ENCODE measurements around the gene RRAGA.
A peak's percentile ranks its signal among the peaks of the same experiment; 100 is the strongest.
"Not testable (repeated sequence)": the region's sequence is repeated elsewhere in the genome, so short reads cannot be mapped to it uniquely, and the experiment has no call there.

RRAGA gene

GRCh38 chr9:19048966-19049916 is at the start of gene RRAGA:
Gene RRAGA (plus strand): TSS chr9:19049427. CDS start chr9:19049660, 233 bp downstream.
- DNase-seq: peak; percentile 77

GRCh38 chr9:19000133-19000532 is 49.1 kb upstream of the RRAGA start:
- DNase-seq: no peak

GRCh38 chr9:19009391-19009965 is 39.7 kb upstream of the RRAGA start:
- no peak for DNase-seq

GRCh38 chr9:19018201-19018600 is 31.0 kb upstream of the RRAGA start:
- no peak for DNase-seq

DNA sequence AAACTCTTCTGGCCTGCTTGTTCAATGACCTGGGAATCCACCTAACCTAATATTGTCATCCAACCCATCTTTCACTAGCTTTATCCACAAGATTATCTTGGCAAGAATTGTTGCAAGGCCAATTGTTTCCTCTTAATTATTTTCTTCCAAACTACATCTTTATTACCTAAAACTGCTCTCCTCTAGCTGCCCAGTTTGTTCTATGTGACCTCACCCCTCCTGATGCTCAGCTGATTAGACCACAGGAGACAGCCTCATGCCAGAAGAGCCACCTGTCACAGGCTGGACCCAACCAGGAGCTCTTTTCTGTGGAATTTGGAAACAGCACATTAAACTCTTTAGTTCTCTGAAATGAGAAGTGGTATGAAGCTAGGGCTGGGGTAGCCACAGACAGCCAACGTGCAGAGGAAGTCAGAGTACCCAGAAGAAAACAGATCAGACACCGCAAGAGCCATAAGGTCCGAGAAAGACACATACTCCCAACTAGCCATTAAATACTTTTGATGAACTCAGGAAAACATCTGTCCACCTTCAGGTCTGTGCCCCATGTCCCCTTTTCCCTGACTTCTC is 28.3 kb upstream of the RRAGA start:
- no peak for DNase-seq

DNA sequence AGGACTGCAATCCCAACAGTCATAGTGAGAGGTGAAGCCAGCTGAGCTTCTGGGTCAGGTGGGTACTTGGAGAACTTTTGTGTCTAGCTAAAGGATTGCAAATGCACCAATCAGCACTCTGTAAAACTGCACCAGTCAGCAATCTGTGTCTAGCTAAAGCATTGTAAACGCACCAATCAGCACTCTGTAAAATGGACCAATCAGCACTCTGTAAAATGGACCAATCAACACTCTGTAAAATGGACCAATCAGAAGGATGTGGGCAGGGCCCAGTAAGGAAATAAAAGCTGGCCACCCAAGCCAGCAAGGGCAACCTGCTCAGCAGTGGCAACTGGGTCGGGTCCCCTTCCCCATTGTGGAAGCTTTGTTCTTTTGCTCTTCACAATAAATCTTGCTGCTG is 27.6 kb upstream of the RRAGA start:
- DNase-seq: not testable (repeated sequence)

- DNase-seq: no peak
Measured at GRCh38 chr9:19022206-19022605, 27.0 kb upstream of the RRAGA start.

- no peak for DNase-seq
Measured at GRCh38 chr9:19023078-19023477, 26.1 kb upstream of the RRAGA start.

GRCh38 chr9:19026375-19026774 is 22.9 kb upstream of the RRAGA start:
- no peak for DNase-seq

GRCh38 chr9:19027825-19028224 is 21.4 kb upstream of the RRAGA start:
- no peak for DNase-seq

GRCh38 chr9:19028835-19029451 is 20.3 kb upstream of the RRAGA start:
- DNase-seq: no peak

DNA sequence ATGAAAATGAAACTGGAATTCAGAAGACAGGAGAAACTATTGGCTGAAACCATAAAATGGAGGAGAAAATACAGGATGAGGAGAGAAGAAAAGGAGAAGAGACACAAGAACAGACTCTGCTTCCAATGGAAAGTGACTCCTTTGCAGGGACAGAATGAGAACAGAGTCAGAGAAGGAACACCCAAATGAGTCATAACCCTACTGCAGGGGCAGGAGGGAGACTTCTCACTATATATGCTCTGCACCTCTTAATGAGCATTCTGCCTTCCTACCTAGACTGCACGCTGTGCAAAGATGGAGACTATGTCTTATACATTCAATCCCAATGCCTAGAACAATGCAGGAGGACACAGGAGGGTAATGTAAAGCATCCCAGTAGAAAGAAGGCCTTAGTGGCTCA is 18.3 kb upstream of the RRAGA start:
- DNase-seq: no peak

GRCh38 chr9:19032406-19032805 is 16.8 kb upstream of the RRAGA start:
- DNase-seq: no peak

GRCh38 chr9:19033015-19033414 is 16.2 kb upstream of the RRAGA start, which contains the start of gene SAXO1:
Gene SAXO1 (minus strand): TSS chr9:19033209. CDS start chr9:19032908, 301 bp downstream.
- DNase-seq: no peak

- DNase-seq: no peak
Measured at GRCh38 chr9:19036611-19037010, 12.6 kb upstream of the RRAGA start.

- DNase-seq: no peak
Measured at GRCh38 chr9:19049917-19050636, 850 bp downstream of the RRAGA start.

DNA sequence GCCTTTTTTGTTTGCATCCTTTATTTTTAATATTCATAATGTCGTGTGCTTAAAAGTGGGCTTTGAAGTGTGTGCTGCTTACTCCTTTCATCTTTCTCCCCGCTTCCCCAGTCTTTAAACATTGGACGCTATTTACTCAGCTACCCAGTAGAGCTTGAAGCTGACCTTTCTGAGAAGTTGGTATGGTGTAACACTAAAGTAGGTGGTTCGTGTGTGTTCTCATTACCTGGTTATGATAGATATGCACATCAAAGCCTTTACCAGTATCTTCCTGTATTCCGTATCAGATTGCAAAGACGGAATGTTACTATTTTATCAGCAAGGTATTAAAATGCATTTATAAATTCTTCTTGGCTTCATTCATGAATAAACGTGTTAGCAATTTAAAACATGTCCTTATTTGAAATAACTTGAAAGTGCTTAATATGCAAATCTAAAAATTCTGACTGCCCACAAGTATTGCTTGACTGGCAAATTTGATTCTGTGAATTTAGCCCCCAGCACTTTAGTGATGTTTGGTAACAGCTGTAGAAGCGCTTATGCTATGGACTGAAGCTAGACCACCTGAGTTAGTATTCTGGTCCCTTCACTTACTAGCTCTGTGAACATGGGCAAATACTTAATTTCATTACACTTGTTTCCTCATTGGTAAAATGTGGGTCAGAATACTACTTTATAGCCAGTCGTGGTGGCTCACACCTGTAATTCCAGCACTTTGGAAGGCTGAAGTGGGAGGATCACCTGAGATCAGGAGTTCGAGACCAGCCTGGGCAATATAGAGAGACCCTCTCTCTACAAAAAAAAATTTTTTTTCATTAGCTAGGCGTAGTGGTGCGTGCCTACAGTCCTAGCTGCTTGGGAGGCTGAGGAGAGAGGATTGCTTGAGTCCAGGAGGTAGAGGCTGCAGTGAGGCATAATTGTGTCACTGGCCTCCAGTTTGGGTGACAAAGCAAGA is 1.7 kb downstream of the RRAGA start:
- DNase-seq: no peak

GRCh38 chr9:19057033-19057432 is 7.8 kb downstream of the RRAGA start:
- no peak for DNase-seq

DNA sequence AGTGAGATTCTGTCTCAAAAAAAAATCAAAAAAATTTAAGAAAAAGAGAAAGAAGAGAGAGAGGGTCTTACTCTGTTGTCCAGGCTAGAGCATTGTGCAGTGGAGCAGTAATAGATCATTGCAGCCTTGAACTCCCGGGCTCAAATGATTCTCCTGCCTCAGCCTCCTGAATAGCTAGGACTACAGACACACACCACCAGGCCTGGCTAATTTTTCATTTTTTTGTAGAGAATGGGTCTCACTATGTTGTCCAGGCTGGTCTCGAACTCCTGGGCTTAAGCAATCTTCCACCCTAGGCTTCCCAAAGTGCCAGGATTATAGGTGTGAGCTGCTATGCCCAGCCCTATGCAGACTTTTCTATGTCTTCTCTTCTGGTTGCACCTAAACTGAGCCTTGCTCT is 25.0 kb downstream of the RRAGA start:
- no peak for DNase-seq

- DNase-seq: no peak
Measured at GRCh38 chr9:19074836-19075235, 25.6 kb downstream of the RRAGA start.

- DNase-seq: no peak
Measured at GRCh38 chr9:19085295-19085694, 36.1 kb downstream of the RRAGA start.
